ENCODE data around the gene F11. TPM values are rescaled to one million over a fixed set of nuclear protein-coding genes. Genes with fewer than 3 reads are reported as not detected.

The F11 gene
- total and polyA plus RNA-seq, 2 experiments from 2014 or later, result 0.74 to 2.1 TPM

DNA sequence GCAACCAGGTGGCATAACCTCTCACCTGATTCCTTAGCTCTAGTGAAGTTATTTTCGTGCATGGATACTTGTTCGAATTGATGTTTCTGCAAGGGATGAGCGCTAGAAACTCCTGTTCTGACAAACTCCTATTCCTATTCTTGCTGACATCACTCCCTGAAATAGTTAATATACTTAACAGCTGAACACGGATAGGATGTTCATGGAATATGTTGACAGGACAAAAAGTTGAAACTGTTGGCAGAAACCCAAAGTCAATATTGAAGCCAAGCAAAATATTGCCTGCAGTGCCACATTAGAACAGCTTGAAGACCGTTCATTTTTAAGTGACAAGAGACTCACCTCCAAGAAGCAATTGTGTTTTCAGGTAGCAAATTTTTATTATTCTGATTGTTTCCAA, 38.8 kb upstream of the F11 start, which contains the start of gene KLKB1:
Gene KLKB1 (plus strand): TSS at position 287 of the 400 bp plus-strand sequence. CDS start 689 bp downstream, outside the sequence.
- TF ChIP-seq CREB1 (CRISPR knock-in tag; IDR thresholded peaks at IDR 0.05; ENCODE audit: low read depth), result no peak
- TF ChIP-seq, protein P1, sequence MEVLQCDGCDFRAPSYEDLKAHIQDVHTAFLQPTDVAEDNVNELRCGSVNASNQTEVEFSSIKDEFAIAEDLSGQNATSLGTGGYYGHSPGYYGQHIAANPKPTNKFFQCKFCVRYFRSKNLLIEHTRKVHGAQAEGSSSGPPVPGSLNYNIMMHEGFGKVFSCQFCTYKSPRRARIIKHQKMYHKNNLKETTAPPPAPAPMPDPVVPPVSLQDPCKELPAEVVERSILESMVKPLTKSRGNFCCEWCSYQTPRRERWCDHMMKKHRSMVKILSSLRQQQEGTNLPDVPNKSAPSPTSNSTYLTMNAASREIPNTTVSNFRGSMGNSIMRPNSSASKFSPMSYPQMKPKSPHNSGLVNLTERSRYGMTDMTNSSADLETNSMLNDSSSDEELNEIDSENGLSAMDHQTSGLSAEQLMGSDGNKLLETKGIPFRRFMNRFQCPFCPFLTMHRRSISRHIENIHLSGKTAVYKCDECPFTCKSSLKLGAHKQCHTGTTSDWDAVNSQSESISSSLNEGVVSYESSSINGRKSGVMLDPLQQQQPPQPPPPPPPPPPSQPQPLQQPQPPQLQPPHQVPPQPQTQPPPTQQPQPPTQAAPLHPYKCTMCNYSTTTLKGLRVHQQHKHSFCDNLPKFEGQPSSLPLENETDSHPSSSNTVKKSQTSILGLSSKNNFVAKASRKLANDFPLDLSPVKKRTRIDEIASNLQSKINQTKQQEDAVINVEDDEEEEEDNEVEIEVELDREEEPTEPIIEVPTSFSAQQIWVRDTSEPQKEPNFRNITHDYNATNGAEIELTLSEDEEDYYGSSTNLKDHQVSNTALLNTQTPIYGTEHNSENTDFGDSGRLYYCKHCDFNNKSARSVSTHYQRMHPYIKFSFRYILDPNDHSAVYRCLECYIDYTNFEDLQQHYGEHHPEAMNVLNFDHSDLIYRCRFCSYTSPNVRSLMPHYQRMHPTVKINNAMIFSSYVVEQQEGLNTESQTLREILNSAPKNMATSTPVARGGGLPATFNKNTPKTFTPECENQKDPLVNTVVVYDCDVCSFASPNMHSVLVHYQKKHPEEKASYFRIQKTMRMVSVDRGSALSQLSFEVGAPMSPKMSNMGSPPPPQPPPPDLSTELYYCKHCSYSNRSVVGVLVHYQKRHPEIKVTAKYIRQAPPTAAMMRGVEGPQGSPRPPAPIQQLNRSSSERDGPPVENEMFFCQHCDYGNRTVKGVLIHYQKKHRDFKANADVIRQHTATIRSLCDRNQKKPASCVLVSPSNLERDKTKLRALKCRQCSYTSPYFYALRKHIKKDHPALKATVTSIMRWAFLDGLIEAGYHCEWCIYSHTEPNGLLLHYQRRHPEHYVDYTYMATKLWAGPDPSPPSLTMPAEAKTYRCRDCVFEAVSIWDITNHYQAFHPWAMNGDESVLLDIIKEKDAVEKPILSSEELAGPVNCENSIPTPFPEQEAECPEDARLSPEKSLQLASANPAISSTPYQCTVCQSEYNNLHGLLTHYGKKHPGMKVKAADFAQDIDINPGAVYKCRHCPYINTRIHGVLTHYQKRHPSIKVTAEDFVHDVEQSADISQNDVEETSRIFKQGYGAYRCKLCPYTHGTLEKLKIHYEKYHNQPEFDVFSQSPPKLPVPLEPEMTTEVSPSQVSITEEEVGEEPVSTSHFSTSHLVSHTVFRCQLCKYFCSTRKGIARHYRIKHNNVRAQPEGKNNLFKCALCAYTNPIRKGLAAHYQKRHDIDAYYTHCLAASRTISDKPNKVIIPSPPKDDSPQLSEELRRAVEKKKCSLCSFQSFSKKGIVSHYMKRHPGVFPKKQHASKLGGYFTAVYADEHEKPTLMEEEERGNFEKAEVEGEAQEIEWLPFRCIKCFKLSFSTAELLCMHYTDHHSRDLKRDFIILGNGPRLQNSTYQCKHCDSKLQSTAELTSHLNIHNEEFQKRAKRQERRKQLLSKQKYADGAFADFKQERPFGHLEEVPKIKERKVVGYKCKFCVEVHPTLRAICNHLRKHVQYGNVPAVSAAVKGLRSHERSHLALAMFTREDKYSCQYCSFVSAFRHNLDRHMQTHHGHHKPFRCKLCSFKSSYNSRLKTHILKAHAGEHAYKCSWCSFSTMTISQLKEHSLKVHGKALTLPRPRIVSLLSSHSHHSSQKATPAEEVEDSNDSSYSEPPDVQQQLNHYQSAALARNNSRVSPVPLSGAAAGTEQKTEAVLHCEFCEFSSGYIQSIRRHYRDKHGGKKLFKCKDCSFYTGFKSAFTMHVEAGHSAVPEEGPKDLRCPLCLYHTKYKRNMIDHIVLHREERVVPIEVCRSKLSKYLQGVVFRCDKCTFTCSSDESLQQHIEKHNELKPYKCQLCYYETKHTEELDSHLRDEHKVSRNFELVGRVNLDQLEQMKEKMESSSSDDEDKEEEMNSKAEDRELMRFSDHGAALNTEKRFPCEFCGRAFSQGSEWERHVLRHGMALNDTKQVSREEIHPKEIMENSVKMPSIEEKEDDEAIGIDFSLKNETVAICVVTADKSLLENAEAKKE (CRISPR knock-in tag; IDR thresholded peaks at IDR 0.05), result no peak
- no peak for TF ChIP-seq JUNB (IDR thresholded peaks at IDR 0.05; ENCODE audit: unreplicated experiment)
- TF ChIP-seq EZH2 (IDR thresholded peaks at IDR 0.05; ENCODE audit: low read depth, unreplicated experiment), result no peak
- TF ChIP-seq, protein P2, sequence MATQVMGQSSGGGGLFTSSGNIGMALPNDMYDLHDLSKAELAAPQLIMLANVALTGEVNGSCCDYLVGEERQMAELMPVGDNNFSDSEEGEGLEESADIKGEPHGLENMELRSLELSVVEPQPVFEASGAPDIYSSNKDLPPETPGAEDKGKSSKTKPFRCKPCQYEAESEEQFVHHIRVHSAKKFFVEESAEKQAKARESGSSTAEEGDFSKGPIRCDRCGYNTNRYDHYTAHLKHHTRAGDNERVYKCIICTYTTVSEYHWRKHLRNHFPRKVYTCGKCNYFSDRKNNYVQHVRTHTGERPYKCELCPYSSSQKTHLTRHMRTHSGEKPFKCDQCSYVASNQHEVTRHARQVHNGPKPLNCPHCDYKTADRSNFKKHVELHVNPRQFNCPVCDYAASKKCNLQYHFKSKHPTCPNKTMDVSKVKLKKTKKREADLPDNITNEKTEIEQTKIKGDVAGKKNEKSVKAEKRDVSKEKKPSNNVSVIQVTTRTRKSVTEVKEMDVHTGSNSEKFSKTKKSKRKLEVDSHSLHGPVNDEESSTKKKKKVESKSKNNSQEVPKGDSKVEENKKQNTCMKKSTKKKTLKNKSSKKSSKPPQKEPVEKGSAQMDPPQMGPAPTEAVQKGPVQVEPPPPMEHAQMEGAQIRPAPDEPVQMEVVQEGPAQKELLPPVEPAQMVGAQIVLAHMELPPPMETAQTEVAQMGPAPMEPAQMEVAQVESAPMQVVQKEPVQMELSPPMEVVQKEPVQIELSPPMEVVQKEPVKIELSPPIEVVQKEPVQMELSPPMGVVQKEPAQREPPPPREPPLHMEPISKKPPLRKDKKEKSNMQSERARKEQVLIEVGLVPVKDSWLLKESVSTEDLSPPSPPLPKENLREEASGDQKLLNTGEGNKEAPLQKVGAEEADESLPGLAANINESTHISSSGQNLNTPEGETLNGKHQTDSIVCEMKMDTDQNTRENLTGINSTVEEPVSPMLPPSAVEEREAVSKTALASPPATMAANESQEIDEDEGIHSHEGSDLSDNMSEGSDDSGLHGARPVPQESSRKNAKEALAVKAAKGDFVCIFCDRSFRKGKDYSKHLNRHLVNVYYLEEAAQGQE (IDR thresholded peaks at IDR 0.05; ENCODE audit: unreplicated experiment), result no peak
- no peak for TF ChIP-seq EZH2phosphoT487 (IDR thresholded peaks at IDR 0.05; ENCODE audit: unreplicated experiment)
- TF ChIP-seq ZNF331 (CRISPR knock-in tag; IDR thresholded peaks at IDR 0.05; ENCODE audit: low read depth), result no peak
- Histone ChIP-seq H3K27ac (ENCODE audit: low read depth) (0 out of 2 replicates have a peak within 1 kb of the TSS, but pooled peaks have one; percentile 22), H3K9me2 (ENCODE audit: insufficient read depth) (peaks cover 3% of the 10 kb centered on the region; the same call in 1 of the 2 replicates), H3K27me3 (ENCODE audit: insufficient read depth) (no peaks in the 10 kb centered on the region), H3K79me2 (replicated peaks; ENCODE audit: insufficient read depth) (no peaks in the 10 kb centered on the region), H3K4me3 (no peak within 1 kb of the TSS), H3K4me2 (peak within 1 kb of the TSS; percentile 48; the same call in 1 of the 2 replicates), H4K20me1 (replicated peaks; ENCODE audit: insufficient read depth) (no peaks in the 10 kb centered on the region), H2AFZ (0 out of 2 replicates have a peak within 1 kb of the TSS, but pooled peaks have one; percentile 5), H3F3A (replicated peaks; ENCODE audit: low read depth) (no peaks in the 10 kb centered on the region), H3K4me1 (ENCODE audit: insufficient read depth) (0 out of 2 replicates have a peak, but pooled peaks cover 14% of the 10 kb centered on the region), H3K36me3 (ENCODE audit: insufficient read depth) (peaks cover 24% of the 10 kb centered on the region)
- peaks cover 49% of the 10 kb centered on the region for H3K9me3 Mint-ChIP-seq
- ATAC-seq (no peak), DNase-seq (ENCODE audit: low spot score) (no peak)
- peaks cover 46% of the 10 kb centered on the region for H3K36me3 Mint-ChIP-seq (ENCODE audit: low read depth)
- no peak within 1 kb of the TSS; the same call in 1 of the 2 replicates for H3K27ac Mint-ChIP-seq
- H3K4me3 Mint-ChIP-seq, result no peak within 1 kb of the TSS
- peaks cover 18% of the 10 kb centered on the region; the same call in 2 of the 3 replicates for H3K4me1 Mint-ChIP-seq
- H3K27me3 Mint-ChIP-seq (ENCODE audit: insufficient read depth, low read depth, poor library complexity), result peaks cover 4% of the 10 kb centered on the region

Data from GM23338 (cell line).